ENCODE data around the gene EOLA2. TPM values are rescaled to one million over a fixed set of nuclear protein-coding genes. Genes with fewer than 3 reads are reported as not detected.
"Not testable (repeated sequence)": the region's sequence is repeated elsewhere in the genome, so short reads cannot be mapped to it uniquely, and the experiment has no call there.

The EOLA2 gene
- total and polyA plus RNA-seq, 5 donors from 2014 or later, result 32.1 to 62.5 (median 34.5) TPM

GRCh38 chrX:149961572-149961971 is 23.3 kb upstream of the EOLA2 start:
- H3K27me3 ChIP-seq (ENCODE audit: control insufficient read depth, insufficient read depth, low read length), result no peaks in the 10 kb centered on the region
- ATAC-seq (ENCODE audit: low read depth in 2 of 2) (no peak), DNase-seq (no peak)
- peaks cover 0 to 5% (median 0%) of the 10 kb centered on the region in 4 donors for H3K4me1 Mint-ChIP-seq
- H3K36me3 ChIP-seq (ENCODE audit: control insufficient read depth, insufficient read depth, low read length), result peaks cover 8% of the 10 kb centered on the region
- H3K9me3 ChIP-seq (ENCODE audit: control insufficient read depth in 2 of 2, low read length in 2 of 2), result no peaks in the 10 kb centered on the region
- H3K27ac ChIP-seq (ENCODE audit: insufficient read depth, low read length, poor library complexity, severe bottlenecking), result no peak overlapping the region
- H3K4me1 ChIP-seq (ENCODE audit: control insufficient read depth, insufficient read depth, low read length, poor library complexity, severe bottlenecking), result no peaks in the 10 kb centered on the region
- H3K9me3 Mint-ChIP-seq, result no peaks in the 10 kb centered on the region
- H3K4me3 ChIP-seq (ENCODE audit: low read depth, low read length), result no peak overlapping the region
- H3K36me3 Mint-ChIP-seq, result peaks cover 19% of the 10 kb centered on the region
- no peak overlapping the region for H3K4me3 Mint-ChIP-seq
- no peak overlapping the region for H3K27ac Mint-ChIP-seq
- H3K27me3 Mint-ChIP-seq, result no peaks in the 10 kb centered on the region

GRCh38 chrX:149950681-149951080 is 12.4 kb upstream of the EOLA2 start:
- Mint-ChIP-seq H3K27me3 (no peaks in the 10 kb centered on the region), H3K4me3 (no peak overlapping the region), H3K27ac (peak overlapping the region in 1 of 3 donors; percentile 49), H3K9me3 (no peaks in the 10 kb centered on the region), H3K36me3 (no peaks in the 10 kb centered on the region), H3K4me1 (peaks cover 0 to 5% (median 2%) of the 10 kb centered on the region in 4 donors)
- Histone ChIP-seq H3K4me3 (ENCODE audit: low read depth, low read length) (no peak overlapping the region), H3K36me3 (ENCODE audit: control insufficient read depth, insufficient read depth, low read length) (peaks cover 17% of the 10 kb centered on the region), H3K4me1 (ENCODE audit: control insufficient read depth, insufficient read depth, low read length, poor library complexity, severe bottlenecking) (no peaks in the 10 kb centered on the region), H3K9me3 (ENCODE audit: control insufficient read depth in 2 of 2, low read length in 2 of 2) (no peaks in the 10 kb centered on the region), H3K27me3 (ENCODE audit: control insufficient read depth, insufficient read depth, low read length) (no peaks in the 10 kb centered on the region), H3K27ac (ENCODE audit: insufficient read depth, low read length, poor library complexity, severe bottlenecking) (no peak overlapping the region)
- DNase-seq, result peak in 2 of 3 donors; percentile 12 to 40
- no peak for ATAC-seq (ENCODE audit: low read depth in 2 of 2)

- Mint-ChIP-seq H3K36me3 (no peaks in the 10 kb centered on the region), H3K4me1 (peaks cover 0 to 5% (median 2%) of the 10 kb centered on the region in 4 donors), H3K27ac (no peak overlapping the region), H3K4me3 (no peak overlapping the region), H3K27me3 (no peaks in the 10 kb centered on the region), H3K9me3 (no peaks in the 10 kb centered on the region)
- H3K36me3 ChIP-seq (ENCODE audit: control insufficient read depth, insufficient read depth, low read length), result peaks cover 17% of the 10 kb centered on the region
- H3K4me1 ChIP-seq (ENCODE audit: control insufficient read depth, insufficient read depth, low read length, poor library complexity, severe bottlenecking), result no peaks in the 10 kb centered on the region
- no peak for DNase-seq
- H3K4me3 ChIP-seq (ENCODE audit: low read depth, low read length), result no peak overlapping the region
- no peak overlapping the region for H3K27ac ChIP-seq (ENCODE audit: insufficient read depth, low read length, poor library complexity, severe bottlenecking)
- H3K27me3 ChIP-seq (ENCODE audit: control insufficient read depth, insufficient read depth, low read length), result no peaks in the 10 kb centered on the region
- no peak for ATAC-seq (ENCODE audit: low read depth in 2 of 2)
- H3K9me3 ChIP-seq (ENCODE audit: control insufficient read depth in 2 of 2, low read length in 2 of 2), result no peaks in the 10 kb centered on the region
Observed at GRCh38 chrX:149949743-149950436, 11.6 kb upstream of the EOLA2 start.

DNA sequence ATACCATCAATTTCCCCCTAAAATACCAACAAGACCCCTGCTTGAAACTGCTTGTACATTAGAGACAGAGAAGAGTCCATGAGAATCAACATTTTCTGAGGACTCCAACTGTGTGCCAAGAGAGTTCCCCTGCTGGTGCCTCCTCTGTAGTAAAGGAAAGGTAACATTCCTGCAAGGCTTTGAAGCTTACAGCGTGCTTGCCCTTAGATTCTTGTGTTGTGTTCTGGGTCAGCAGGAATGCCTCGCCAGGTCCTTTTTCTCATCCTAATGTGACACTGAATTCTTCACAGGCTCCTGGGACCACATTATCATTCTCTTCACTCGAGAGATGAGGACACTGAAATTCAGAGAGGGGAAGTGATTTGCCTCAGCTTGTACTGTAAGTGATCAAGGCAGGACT is 9.7 kb upstream of the EOLA2 start:
- no peak for DNase-seq
- no peak for ATAC-seq (ENCODE audit: low read depth in 2 of 2)
- no peaks in the 10 kb centered on the region for H3K9me3 Mint-ChIP-seq
- H3K4me3 Mint-ChIP-seq, result no peak overlapping the region
- no peaks in the 10 kb centered on the region for H3K27me3 Mint-ChIP-seq
- H3K36me3 Mint-ChIP-seq, result no peaks in the 10 kb centered on the region
- Histone ChIP-seq H3K9me3 (ENCODE audit: control insufficient read depth in 2 of 2, low read length in 2 of 2) (no peaks in the 10 kb centered on the region), H3K27ac (ENCODE audit: insufficient read depth, low read length, poor library complexity, severe bottlenecking) (no peak overlapping the region), H3K4me1 (ENCODE audit: control insufficient read depth, insufficient read depth, low read length, poor library complexity, severe bottlenecking) (no peaks in the 10 kb centered on the region), H3K4me3 (ENCODE audit: low read depth, low read length) (no peak overlapping the region), H3K36me3 (ENCODE audit: control insufficient read depth, insufficient read depth, low read length) (peaks cover 14% of the 10 kb centered on the region), H3K27me3 (ENCODE audit: control insufficient read depth, insufficient read depth, low read length) (no peaks in the 10 kb centered on the region)
- H3K4me1 Mint-ChIP-seq, result no peaks in the 10 kb centered on the region
- H3K27ac Mint-ChIP-seq, result no peak overlapping the region

GRCh38 chrX:149946932-149947331 is 8.6 kb upstream of the EOLA2 start:
- not testable (repeated sequence) for H3K9me3 ChIP-seq (ENCODE audit: control insufficient read depth in 2 of 2, low read length in 2 of 2); H3K4me3 Mint-ChIP-seq; H3K36me3 Mint-ChIP-seq; H3K27me3 ChIP-seq (ENCODE audit: control insufficient read depth, insufficient read depth, low read length); H3K4me1 ChIP-seq (ENCODE audit: control insufficient read depth, insufficient read depth, low read length, poor library complexity, severe bottlenecking); H3K27ac ChIP-seq (ENCODE audit: insufficient read depth, low read length, poor library complexity, severe bottlenecking); ATAC-seq (ENCODE audit: low read depth in 2 of 2); DNase-seq; H3K27me3 Mint-ChIP-seq; H3K4me3 ChIP-seq (ENCODE audit: low read depth, low read length); H3K4me1 Mint-ChIP-seq; H3K27ac Mint-ChIP-seq; H3K9me3 Mint-ChIP-seq
- peaks cover 11% of the 10 kb centered on the region for H3K36me3 ChIP-seq (ENCODE audit: control insufficient read depth, insufficient read depth, low read length)

GRCh38 chrX:149945820-149946219 is 7.5 kb upstream of the EOLA2 start:
- H3K27me3 Mint-ChIP-seq; H3K4me3 Mint-ChIP-seq; H3K9me3 ChIP-seq (ENCODE audit: control insufficient read depth in 2 of 2, low read length in 2 of 2); H3K4me1 ChIP-seq (ENCODE audit: control insufficient read depth, insufficient read depth, low read length, poor library complexity, severe bottlenecking); DNase-seq; H3K36me3 Mint-ChIP-seq; H3K4me3 ChIP-seq (ENCODE audit: low read depth, low read length); H3K9me3 Mint-ChIP-seq; H3K27ac Mint-ChIP-seq; H3K27me3 ChIP-seq (ENCODE audit: control insufficient read depth, insufficient read depth, low read length); ATAC-seq (ENCODE audit: low read depth in 2 of 2); H3K4me1 Mint-ChIP-seq; H3K27ac ChIP-seq (ENCODE audit: insufficient read depth, low read length, poor library complexity, severe bottlenecking): not testable (repeated sequence)
- H3K36me3 ChIP-seq (ENCODE audit: control insufficient read depth, insufficient read depth, low read length), result peaks cover 11% of the 10 kb centered on the region

DNA sequence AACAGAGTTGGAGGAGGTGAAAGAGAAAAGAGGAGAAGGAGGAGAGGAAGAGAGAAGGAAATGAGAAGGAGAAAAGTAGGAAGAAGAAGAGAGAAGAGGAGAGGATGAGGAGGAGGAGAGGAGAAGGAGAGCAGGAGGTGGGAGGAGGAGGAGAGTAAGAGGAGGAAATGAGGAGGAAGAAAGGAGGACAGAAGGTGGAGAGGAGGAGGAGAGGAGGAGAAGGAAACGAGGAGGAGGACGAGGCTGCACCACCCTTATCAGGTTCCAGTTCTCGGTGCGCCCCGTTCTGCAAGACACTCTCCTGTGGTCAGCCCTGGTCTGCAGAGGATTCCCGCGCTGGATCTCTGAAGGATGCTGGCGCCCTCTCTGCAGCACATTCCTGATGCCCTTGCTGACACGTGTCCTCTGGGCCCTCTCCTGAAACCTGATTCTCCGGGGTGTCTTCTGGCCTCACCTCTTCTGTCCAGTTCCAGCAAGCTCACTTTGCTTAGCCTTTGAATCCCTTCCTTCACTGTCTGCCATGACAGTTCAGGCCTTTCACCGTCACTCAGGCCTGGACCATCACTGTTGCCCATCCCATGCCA is 6.9 kb upstream of the EOLA2 start:
- H3K27me3 Mint-ChIP-seq; H3K4me1 Mint-ChIP-seq; H3K27me3 ChIP-seq (ENCODE audit: control insufficient read depth, insufficient read depth, low read length); H3K4me1 ChIP-seq (ENCODE audit: control insufficient read depth, insufficient read depth, low read length, poor library complexity, severe bottlenecking); H3K27ac Mint-ChIP-seq; DNase-seq; H3K9me3 ChIP-seq (ENCODE audit: control insufficient read depth in 2 of 2, low read length in 2 of 2); H3K4me3 ChIP-seq (ENCODE audit: low read depth, low read length); H3K9me3 Mint-ChIP-seq; H3K36me3 Mint-ChIP-seq; H3K4me3 Mint-ChIP-seq; ATAC-seq (ENCODE audit: low read depth in 2 of 2); H3K27ac ChIP-seq (ENCODE audit: insufficient read depth, low read length, poor library complexity, severe bottlenecking): not testable (repeated sequence)
- peaks cover 11% of the 10 kb centered on the region for H3K36me3 ChIP-seq (ENCODE audit: control insufficient read depth, insufficient read depth, low read length)

- ATAC-seq (ENCODE audit: low read depth in 2 of 2); H3K27me3 Mint-ChIP-seq; H3K36me3 Mint-ChIP-seq; H3K36me3 ChIP-seq (ENCODE audit: control insufficient read depth, insufficient read depth, low read length); H3K9me3 ChIP-seq (ENCODE audit: control insufficient read depth in 2 of 2, low read length in 2 of 2); H3K9me3 Mint-ChIP-seq; H3K4me1 ChIP-seq (ENCODE audit: control insufficient read depth, insufficient read depth, low read length, poor library complexity, severe bottlenecking); H3K27me3 ChIP-seq (ENCODE audit: control insufficient read depth, insufficient read depth, low read length); DNase-seq; H3K4me3 ChIP-seq (ENCODE audit: low read depth, low read length): not testable (repeated sequence)
- Mint-ChIP-seq H3K4me1 (peaks cover 0 to 16% (median 4%) of the 10 kb centered on the region in 4 donors), H3K4me3 (peak overlapping the region; percentile 81 to 97 (median 90)), H3K27ac (peak overlapping the region; percentile 84 to 94 (median 93))
- H3K27ac ChIP-seq (ENCODE audit: insufficient read depth, low read length, poor library complexity, severe bottlenecking), result peak overlapping the region; percentile 86
Observed at GRCh38 chrX:149940674-149941024, 2.4 kb upstream of the EOLA2 start.

All from CD4-positive, CD25-positive, alpha-beta regulatory T cell (primary cell).